HG03354 (cell line): ENCODE measurements around the gene RERE.

ENCODE experiments used
- ATAC-seq: cut with Tn5 transposase; IDR thresholded peaks from one replicate; pipeline ENCODE4 v1.9.1; 2021; ENCODE audit warnings: mild to moderate bottlenecking; ENCODE audit not compliant: unreplicated experiment, poor library complexity, severe bottlenecking

RERE gene

DNA sequence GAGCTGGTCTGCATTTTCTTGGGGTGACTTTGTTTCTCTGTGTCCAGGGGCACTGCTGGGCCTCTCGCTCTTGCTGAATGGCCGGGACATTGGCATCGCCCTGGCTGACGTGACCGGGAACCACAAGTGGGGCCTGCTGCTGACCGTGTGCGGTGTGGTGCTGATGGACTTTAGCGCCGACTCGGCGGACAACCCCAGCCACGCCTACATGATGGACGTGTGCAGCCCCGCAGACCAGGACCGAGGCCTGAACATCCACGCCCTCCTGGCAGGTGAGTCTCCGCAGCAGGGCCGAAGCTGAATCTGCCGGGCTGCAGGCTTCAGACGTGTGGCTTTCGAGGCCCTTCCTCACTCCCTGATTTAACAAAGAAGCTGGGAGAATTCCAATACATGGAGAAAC is 491.7 kb downstream of the RERE start:
- no peak for ATAC-seq

DNA sequence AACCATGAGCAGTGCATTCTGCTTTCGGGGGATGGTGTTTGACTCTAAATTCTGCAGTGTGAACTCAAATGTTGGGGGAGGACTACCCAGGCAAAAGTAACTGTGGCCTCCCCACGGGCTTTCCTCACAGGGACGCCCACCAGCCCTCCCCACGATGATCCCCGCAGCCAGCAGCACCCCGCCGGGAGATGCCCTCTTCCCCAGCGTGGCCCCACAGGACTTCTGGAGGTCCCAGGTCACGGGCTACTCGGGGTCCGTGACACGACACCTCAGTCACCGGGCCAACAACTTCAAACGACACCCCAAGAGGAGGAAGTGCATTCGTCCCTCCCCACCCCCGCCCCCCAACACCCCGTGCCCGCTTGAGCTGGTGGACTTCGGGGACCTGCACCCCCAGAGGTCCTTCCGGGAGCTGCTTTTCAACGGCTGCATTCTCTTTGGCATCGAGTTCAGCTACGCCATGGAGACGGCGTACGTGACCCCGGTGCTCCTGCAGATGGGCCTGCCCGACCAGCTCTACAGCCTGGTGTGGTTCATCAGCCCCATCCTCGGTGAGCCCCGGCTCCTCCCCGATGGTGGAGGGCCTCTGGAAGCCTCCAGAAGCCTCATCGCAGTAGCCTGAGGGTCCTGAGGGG is 493.1 kb downstream of the RERE start:
- ATAC-seq, result no peak

DNA sequence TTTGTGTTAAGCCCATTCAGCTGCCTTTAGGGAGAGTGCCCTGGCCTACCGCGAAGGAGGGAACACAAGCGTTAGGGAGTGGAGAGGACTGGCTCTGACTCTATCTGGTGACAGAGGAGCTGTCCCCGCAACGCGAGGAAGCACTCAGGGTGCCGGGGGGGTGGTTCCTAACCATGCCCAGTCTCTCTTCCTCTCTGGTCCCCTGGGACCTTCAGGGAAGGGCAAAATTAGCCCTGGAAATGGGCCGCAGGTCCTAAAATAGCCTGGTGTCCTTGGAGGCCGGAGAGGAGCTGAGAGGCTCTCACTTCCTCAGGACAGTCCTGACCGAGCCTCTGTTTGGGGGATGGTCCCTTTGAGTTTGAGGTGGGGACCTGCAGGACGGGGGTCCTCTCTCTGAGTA is 493.7 kb downstream of the RERE start:
- no peak for ATAC-seq

DNA sequence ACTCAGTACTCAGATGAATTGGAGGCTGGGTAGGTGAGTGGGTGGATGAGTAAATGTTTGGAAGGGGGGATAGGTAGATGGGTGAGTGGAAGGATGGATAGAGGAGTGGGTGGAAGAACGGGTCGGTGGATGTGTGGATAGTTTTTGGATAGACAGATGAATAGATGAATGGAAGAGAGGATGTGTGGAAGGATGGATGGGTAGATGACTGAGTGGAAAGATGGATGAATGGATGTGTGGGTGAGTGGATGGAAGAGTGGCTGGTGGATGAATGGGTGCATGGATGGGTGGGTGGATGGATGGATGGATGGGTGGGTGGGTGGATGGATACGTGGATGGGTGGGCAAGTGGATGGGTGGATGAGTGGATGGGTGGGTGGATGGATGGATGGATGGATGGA is 495.8 kb downstream of the RERE start:
- no peak for ATAC-seq

DNA sequence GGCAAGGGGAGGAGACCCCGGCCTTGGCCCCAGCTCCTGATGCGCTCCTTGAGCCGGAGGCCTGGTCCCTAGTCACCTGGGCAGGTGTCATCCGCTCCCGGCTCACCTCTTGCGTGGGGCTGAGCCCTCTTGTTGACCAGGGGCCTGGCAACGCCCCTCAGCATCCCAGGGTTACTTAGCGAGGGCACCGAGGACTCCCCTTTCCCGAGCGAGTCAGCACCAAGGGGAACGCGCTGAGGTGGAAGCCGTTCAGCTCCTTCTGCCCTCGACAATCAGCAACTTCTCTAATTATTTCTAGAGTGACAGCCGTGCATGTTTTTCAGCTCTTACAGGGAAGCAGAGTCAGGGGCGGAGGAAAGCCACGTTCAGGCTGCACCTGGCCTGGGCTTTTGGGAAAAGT is 499.0 kb downstream of the RERE start:
- ATAC-seq, result no peak

DNA sequence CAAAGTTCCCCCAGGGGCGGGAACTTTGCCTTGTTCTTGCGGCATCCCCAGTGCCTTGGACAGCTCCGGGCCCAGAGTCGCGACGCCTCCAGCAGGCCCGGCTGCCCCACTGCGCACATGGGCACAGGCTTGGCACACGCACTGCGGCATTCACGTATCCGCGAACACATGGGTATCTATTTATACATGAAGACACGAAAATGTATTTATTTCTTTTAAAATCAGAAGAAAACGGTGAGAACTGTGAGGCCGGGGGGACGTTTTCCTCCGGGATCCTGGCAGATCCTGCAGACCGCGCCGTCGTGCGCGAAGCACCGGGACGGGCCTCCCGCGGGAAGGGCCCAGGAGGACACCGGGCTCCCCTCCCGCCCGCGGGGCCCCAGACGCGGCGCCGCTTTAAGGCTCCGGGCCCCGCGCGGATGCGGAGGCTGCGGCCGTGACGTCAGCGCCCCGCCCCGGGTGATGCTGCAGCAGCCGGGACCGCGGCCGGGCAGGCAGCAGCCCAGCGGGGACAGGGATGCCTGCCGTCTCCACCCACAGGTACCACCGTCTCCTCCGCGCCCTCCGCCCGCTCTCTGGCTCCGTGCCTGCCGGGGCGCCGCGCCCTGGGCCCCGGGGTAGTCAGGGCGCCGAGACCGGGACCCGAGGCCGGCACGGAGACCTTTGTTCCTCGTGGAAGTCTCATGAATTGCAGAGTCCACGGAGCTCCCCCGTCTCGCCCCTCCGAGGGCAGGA is 499.6 kb downstream of the RERE start, which contains the start of gene SLC45A1:
Gene SLC45A1, plus strand, starts transcription at position 468 of the 735 bp plus-strand sequence. CDS start 6,216 bp downstream, outside the sequence.
- ATAC-seq, result no peak

DNA sequence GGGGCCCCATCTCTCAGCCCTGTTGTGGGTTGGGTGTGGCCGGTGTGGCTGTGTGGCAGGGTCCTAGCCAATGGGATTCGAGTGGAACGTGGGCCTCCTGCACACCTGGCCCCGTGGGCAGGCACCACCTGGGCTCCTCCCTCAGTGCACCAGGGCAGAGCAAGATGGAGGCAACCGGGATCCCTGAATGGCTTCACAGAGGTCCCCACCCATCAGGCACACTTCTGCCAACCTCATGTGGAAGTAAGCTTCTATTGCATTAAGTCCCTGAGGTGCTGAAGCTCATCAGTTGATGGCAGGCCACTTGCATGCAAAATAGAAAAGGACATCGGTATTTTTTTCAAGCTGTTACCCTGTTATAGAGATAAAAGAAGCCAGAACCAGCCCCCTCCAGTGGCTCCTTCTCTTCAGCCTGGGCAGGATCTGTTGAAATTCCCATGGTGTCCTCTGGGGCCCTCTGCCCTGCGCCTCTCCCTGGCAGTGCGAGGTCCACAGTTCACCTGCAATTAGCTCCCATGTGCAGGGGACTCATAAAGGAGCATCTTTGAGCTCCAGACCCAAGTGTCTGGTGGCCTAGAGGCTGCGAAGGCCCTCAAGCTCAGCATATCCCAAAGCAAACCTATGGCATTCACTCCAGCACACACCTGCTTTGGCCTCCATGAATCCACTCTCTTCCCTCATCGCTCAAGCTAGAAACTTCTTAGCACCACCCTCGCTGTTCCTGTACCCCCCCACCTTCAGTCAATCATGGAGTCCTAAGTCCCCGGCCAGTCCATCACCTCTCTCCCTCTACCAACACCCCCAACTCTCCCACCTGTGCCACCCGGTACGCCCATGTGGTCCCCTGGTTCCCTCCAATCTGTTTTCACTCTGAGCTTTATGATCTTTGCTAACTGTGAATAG is 501.6 kb downstream of the RERE start:
- no peak for ATAC-seq

DNA sequence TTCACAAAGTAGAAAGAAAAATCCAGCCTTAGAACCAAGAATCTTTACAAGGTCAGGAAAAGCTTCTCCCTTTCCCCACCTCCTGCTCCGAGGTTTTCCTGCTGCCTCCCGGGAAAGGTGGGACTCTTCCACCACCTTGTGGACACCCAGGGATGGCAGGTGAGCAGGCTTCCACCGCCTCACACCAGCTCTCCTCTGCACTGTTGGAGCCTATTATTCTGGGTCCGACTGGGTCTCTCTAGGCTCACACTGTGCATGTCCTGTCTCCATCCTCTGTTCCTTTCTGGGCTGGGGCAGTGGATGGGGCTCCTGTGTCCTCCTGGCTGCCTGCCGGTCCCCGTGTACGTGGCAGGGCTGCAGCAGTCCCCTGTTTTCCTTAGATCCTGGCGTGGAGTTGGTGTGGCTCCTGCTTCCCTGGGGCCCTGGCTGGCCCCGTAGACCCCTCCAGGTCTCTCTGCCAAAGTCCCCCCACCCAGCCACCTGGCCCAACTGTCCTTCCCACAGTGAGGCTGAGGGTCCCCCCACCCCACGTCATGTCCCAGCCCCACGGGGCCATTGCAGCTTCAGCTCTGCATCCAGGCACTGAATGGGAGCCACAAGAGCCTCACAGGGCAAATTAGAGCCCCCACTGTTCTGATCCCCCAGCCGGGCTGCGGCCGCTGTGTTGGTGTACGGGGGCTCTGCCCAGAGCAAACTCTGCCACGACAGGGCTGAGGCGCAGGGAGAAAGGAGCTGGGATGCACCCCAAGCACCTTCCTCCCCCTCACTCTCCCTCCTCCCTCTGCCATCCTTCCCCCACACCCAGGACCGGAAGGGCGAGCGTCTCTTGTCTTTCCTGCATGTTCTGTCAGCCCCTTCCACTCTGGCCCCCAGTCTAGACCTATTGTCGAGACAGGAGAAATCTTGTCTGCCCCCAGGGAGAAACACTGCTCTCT is 502.8 kb downstream of the RERE start:
- no peak for ATAC-seq

DNA sequence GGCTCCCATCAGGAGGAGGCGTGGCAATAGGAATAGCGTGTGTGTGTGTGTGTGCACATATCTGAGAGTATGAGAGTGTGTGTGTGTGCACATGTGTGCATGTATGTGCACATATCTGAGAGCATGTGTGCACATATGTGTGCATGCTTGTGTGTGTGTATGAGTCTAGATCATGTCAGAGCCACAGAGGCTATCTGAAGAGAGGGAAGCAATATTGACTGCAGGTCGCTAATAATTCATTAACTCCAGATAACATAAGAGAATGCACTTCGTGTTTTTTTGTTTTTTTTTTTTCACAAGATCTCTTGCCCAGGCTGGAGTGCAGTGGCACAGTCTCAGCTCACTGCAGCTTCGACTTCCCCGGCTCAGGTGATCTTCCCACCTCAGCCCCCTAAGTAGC is 504.2 kb downstream of the RERE start:
- ATAC-seq, result no peak

DNA sequence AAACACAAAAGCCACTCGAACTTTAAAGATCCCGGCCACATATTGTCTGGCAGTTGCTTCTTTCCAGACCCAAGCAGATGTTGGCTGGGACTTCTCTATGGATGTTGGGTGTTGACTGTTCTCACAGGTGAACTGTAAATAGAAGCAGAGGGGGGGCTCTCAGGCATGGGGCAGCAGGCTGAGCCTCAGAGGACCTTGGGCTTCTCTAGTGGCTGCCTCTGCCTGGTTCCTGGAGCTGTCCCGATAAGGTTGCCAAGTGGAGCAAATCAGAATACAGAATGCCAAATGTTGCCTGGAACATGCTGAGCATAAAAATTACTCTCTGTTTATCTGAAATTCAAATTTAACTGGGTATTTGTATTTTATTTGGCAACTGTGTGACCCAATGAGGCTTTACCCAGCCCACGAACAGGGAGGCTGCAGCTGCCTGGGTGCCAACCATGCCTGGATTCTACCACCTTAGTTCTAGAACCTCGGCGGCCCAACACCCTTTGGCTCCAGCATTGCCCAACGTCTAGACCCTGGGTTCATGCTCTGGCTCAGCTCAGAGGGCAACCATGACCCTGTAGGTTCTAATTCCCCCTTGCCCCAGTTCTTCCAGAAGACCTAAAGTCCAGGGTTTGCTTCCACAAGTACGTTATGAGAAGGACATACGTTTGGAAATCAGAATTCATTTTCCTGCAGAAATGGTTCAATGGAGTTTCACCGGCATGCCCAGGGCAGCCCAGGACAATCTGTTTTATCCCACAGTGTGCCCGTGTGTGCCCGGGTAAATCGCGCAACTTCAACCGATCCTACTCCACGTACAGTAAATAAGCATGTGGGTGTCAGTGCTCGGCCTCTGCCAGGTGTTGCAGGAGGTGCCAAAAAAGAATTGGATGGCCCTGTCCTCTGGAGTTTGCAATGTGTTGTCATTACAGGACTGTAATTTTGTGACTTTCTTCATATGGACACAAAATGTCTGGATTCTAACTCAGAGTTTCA is 504.9 kb downstream of the RERE start:
- no peak for ATAC-seq

DNA sequence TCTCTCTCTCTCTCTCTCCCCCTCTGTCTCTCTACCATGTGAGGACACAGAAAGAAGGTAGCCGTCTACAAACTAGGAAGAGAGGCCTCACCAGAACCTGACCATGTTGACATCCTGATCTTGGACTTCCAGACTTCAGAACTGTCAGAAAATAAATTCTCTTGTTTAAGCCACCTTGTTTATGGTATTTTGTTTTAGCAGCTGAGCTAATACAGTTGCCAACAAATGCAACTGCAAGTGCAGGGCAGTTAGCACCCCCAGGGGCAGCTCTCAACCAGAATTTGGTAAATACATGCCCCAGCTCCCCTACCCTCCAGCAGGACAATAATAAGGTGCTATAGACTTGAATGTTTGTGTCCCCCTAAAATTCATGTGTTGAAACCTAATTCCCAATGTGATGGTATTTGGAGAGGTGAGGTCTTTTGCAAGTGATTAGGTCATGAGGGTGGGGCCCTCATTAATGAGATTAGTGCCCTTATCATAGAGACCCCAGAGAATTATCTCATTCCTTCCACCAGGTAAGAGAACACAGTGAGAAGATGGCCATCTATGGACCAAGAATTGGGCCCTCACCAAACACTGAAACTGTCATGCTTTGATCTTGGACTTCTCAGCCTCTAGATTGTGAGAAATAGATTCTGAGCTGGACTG is 506.2 kb downstream of the RERE start:
- no peak for ATAC-seq

DNA sequence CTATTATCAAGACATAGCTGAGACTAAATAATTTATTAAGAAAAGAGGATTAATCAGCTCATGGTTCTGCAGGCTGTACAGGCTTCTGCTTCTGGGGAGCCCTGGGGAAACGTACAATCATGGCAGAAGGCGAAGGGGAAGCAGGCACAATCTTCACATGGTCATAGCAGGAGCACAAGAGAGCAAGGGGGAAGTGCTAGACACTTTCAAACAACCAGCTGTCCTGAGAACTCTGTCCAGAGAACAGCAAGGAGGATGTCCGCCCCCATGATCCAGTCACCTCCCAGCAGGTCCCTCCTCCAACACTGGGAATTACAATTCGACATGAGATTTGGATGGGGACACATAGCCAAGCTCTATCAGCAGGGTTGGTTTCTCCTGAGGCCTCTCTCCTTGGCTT is 509.8 kb downstream of the RERE start:
- no peak for ATAC-seq

DNA sequence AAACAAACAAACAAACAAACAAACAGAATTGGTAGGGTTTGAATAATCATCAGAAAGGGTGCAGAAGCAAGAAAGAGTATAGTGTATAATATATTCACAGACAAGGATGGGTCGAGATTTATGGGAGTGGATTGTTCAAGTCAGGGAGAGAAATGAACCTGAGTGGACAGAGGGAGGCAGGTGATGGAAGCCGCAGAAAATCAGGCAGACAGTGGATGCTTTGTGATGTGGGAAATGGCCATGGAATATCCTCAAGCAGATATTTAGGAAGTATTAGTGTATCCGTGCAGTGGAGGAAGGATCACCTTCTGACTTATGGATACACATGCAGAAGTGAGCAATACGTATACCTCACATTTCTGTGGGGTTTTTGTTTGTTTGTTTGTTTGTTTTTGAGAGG is 513.6 kb downstream of the RERE start:
- no peak for ATAC-seq

DNA sequence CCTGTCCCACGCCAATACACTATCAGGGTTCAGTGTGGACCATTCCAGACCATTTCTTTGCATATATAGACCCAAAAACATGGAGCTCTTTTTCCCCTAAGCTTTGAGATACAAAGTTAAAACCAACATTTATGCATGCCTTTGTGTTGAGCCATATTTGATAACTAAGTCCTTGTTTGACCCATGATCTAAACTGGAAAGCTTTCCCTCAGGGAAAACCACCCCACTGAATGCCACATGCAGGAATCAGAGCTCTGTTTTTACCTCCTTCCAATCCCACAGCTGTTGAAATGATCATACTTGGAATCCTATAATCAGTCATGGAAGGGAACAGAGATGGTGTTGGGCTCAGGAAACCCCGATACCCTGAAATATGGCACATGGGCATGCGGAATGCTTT is 514.3 kb downstream of the RERE start:
- no peak for ATAC-seq
